NCI-H2081 (cell line): ENCODE measurements around the gene NAALAD2.
"Not testable (repeated sequence)": the region's sequence is repeated elsewhere in the genome, so short reads cannot be mapped to it uniquely, and the experiment has no call there.

Experiments used
- DNase-seq, 2 experiments: peaks; one replicate each; lab custom pipeline; 2025; lab: John Stamatoyannopoulos, UW

NAALAD2 gene

DNA sequence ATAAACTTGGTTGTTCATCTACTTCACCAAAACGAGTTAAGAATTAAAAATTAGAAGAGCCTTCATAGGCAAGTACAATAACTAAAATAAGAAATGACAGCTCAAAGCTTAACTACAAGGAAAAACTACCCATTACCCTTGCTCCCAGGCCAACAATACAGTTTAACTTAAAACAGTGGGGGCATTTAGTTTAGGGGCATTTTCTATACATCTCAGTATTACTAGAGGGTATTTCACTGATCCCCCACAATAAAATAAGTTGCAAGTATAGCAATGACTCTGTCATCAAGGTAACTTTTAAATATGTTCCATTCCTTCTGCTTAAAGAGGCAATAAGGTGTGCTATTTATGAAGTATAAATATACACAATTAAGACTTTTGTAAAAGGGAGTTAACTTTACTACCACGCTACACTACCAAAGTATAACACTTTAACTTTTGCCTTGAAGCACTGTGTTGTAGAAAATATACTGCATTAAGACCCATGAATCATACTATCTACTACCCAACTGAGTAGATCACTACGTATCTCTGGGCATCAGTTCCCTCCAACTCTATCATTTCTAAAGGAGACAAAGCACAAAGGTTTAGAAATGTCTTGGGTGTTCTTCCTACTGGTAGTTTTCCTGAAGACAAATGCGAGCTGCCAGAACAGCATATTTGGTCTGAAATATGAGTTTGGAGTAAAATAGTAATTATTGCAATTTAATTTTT is 58.6 kb downstream of the NAALAD2 start:
- DNase-seq, result no peak

DNA sequence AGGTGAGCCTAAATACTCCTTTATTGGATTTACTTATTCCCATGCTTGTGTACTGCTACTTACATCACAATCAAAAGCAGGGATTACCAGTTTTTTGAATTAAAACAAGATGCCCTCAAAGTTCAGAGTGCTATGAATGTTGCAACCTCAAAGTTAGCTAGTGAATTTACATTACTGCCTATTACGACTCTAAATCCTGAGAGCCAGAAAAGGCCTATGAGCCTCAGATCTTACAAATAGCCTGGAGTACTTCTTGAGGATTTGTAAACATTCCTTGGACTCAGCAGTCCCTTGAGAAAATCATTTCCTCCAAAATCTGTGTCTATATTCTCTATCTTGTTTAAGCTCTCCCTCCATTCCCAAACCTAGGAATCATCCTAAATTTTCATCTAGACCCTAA is 62.9 kb downstream of the NAALAD2 start:
- DNase-seq, result no peak

DNA sequence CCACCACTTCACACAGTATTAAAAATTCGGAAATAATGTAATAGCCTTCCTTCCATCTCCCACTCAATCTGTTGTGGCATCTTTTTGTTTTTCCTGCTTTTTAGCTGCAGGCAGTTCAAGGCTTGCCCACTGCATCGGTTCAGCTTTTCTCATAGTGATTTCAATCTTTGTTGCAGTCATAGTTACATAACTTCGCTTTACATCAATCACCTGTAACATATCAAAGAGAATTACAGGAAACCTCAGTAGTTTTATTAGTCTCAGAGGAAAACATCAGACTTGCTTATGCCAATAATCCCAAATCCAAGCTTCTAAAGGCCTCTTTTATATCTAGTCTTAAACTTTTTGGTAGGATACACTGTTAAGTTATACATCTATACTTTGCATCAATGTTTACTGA is 67.9 kb downstream of the NAALAD2 start:
- DNase-seq, result no peak

- no peak for DNase-seq
These were observed 69.9 kb downstream of the NAALAD2 start for GRCh38 chr11:90204407-90204806.

DNA sequence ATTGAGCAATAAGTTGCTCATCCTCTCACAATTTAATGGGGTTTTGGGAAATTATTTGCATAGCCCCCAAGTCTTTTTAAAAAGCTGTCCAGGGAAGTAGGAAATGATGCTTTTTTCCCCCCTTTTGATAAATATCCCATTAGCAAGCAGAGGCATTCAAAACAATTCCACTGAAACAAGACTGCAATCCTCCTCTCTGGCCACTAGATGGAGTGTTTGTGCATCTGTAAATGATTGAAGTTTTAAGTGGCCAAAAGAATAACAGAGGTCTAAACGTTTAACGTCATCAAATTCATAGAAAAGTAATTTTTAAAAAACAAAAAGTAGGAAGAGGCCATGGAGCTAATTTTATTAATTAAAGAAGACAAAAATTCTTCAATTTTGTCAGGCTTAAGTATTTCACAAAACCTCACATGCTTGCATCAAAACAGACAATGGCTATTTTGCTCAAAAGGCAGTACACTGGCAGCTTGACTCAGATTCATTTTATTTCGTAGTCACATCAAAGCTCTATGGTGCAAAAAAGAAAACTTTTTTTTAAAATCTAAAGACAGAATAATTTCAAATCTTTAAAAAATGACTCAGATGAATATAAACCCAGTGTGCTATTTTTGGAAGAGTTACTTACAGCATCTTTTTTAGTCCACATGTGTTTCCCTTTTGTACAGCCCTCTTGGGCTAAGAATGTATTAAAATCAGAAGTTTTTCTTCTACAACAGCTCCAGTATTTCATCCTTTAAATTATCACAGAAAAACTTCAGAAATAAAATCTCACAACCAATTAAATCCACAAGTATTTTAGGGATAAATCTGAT is 70.6 kb downstream of the NAALAD2 start:
- peak; percentile 13 to 53 for DNase-seq

- not testable (repeated sequence) for DNase-seq
These were observed 73.5 kb downstream of the NAALAD2 start for GRCh38 chr11:90207992-90208391.

- DNase-seq, result no peak
These were observed 74.4 kb downstream of the NAALAD2 start for GRCh38 chr11:90208857-90209256.

DNA sequence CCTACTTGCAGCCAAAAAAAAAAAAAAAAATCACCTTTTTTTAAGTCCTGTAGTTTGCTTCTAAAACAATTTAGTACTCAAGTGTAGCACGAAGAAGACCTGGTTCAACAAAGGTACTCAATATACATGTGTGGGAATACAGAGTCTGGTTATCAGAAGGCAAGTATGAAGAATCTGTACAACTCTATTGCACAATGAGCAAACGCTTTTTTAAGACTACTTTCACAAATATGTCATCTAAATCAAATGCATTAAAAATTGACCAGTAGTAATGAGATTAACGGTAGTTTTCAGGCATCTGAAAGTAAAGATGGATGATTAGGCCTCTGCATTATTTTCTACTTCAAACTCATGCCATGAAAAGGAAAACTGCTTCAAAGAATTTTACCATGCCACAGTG is 78.9 kb downstream of the NAALAD2 start:
- no peak for DNase-seq

DNA sequence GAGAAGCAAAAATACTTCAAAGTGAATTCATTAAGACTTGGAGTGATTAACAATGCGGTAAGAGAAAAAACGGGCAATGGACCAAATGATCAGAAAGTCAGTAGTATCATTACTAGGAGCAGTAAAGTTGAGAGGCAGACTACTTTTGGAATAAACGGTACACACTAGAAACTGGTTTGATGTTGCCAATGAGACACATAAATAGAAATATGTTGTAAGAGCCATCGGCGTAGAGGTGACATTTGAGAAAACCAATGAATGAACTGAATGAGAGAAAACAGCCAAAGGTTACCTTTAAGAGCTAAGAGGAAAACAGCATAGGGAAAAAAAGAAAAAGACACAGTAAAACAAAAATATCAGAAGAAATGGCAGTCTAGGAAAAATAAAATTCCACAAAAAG is 82.1 kb downstream of the NAALAD2 start:
- DNase-seq, result no peak

- DNase-seq, result no peak
These were observed 84.1 kb downstream of the NAALAD2 start for GRCh38 chr11:90218606-90219005.

DNA sequence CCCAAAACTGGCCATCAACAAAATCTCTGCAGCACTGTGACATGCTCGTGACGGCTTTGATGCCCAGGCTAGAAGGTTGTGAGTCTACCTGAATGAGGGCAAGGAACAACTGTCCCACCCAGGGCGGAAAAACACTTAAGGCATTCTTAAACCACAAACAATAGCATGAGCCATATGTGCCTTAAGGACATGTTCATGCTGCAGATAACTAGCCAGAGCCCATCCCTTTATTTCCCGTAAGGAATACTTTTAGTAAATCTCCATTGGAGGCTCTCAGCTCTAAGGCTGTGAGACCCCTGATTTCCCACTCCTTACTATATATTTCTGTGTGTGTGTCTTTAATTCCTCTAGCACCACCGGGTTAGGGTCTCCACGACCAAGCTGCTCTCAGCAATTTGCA is 85.0 kb downstream of the NAALAD2 start:
- DNase-seq, result no peak

DNA sequence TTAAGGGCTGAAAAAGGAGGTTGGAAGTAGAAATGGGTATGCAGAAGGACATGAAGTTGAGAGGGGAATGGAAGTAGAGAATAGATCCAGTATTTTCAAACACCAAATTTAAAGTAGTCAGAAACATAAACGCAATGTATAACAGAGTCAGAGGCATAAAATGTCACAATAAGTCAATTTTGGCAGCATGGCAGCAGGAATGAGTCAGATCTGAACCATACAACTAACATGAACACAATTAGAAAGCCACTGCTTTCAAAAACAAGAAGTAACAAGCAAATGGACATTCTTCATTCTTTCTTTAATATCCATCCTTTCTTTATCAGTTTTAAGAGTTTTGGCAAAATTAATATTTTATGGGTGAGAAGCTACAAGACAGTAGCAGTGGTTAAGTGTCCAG is 85.9 kb downstream of the NAALAD2 start:
- no peak for DNase-seq

GRCh38 chr11:90221803-90222458 is 87.5 kb downstream of the NAALAD2 start:
- no peak for DNase-seq

DNA sequence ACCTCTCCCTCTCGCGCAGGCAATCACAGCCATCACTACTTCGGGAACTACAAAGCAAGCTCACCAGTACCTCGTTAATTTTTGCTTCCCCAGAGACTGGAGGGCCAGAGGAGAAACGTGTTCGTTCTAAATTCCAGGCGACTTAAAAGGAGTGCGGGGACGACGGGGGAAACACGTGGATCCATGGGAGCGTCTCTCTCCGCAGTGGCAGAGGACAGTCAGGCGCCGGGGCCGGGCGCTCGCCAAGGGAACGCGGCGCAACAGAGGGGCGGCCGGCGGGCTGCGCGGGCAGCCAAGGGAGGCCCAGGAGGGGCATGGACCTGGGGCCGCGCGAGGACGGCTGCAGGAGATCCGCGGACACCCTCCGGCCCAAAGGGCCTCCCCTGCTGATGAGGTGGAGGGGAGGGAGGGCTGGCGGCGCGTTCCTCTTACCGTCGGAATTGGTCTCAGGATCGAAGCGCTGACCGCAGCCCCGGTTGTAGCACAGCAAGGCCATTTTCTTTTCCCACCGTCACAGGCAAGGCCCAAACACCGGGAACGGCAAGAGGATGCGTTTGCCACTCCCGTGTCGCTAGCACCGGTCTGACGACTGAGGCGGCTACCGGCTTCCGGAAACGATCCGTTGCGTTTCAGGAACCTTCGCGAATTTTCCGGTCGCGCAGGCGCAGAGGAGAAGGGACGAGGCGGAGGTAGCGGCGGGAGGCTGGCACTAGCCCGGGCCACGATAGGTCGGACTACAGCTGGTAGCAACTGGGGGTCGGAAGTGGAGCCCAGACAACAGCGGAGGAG is 88.2 kb downstream of the NAALAD2 start, which contains the start of gene CHORDC1:
TSS of gene CHORDC1 (minus strand) at position 591 of the 789 bp plus-strand sequence. CDS start at position 496, 95 bp downstream.
- DNase-seq, result peak; percentile 77 to 90

DNA sequence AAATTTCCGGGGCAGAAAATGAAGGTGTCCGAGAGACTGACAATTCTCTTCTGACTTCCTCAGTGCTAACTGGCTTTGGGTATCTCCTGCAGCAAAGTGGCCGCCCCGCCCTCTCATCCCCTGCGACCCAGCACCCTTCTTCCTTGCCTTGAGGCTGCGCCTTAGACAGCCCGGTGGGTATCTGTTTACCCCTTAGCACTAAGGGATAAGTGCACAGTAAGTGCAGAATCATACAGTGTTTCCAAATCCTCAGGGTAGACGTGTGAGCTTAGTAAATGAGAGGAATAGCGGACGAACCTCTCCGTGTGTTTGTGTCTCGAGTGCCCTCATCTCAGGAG is 88.8 kb downstream of the NAALAD2 start:
- no peak for DNase-seq

DNA sequence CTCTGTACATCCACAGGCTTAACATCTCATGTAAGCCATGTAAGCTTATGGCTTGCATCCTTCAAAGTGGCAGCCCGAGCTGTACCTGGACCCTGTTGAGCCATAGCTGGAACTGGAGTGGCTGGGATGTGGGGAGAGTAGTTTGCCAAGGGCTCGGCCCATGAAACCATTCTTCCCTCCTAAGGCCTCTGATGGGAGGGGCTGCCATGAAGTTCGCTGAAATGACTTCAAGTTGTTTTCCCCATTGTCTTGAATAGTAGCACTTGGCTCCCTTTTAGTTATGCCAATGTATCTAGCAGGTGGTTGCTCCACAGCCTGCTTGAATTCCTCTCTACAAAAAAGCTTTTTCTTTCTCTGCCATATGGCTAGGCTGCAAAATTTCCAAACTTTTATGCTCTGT is 93.6 kb downstream of the NAALAD2 start:
- no peak for DNase-seq

GRCh38 chr11:90229791-90230190 is 95.3 kb downstream of the NAALAD2 start:
- DNase-seq, result no peak

- DNase-seq, result no peak
These were observed 100.5 kb downstream of the NAALAD2 start for GRCh38 chr11:90234977-90235376.

DNA sequence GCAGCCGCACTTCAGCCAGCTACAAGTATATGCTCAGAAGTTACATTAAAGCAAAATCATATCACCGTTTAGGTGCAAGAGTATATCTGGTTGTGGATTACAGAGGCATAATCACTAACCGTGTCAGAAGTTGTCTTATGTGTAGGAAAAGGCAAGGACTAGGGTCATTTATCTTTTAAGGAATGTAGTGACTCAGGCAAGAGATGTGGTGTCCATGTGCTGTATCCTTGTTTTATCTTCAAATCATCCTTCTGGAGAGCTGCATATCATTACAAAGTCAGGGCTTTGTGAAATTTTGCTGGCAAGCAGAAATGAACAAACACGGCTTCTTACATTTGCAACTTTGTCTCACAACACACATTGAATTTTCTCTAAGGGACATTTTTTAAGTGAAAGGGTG is 101.1 kb downstream of the NAALAD2 start:
- no peak for DNase-seq

DNA sequence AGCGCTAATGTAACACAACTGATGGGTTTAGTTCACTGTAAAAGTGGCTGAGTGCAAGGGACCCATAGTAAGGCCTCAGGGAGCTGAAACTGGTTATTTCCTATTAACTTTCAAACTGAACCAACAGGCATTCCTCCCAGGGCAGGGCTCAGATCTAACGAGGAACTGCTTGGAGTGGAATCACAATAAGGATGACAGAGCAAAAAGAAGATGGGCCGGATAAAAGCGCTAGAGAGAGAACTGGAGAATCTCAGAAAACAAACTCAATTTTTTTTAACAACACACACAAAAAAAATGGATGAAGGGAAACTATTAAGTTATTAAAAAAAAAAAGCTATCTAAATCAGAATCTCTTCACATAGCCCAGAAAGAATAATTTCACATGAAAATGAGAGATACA is 102.5 kb downstream of the NAALAD2 start:
- no peak for DNase-seq

DNA sequence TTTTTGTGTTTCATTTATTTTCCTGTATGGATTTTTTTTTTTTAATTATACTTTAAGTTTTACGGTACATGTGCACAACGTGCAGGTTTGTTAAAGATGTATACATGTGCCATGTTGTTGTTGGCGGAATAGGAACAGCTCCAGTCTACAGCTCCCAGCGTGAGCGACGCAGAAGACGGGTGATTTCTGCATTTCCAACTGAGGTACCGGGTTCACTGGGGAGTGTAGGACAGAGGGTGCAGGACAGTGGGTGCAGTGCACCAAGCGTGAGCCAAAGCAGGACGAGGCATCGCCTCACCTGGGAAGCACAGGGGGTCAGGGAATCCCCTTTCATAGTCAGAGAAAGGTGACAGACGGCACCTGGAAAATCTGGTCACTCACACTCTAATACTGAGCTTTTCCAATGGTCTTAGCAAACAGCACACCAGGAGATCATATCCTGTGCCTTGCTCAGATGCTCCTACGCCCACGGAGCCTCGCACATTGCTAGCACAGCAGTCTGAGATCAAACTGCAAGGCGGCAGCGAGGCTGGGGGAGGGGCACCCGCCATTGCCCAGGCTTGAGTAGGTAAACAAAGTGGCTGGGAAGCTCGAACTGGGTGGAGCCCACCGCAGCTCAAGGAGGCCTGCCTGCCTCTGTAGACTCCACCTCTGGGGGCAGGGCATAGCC is 105.6 kb downstream of the NAALAD2 start:
- peak; percentile 10 to 58 for DNase-seq

- DNase-seq, result peak; percentile 20 to 57
These were observed 107.0 kb downstream of the NAALAD2 start for GRCh38 chr11:90241414-90241813.
